GM19438 (cell line): ENCODE data around the gene ZNRF4.
"Not testable (repeated sequence)": the region's sequence is repeated elsewhere in the genome, so short reads cannot be mapped to it uniquely, and the experiment has no call there.

Experiments
- ATAC-seq: cut with Tn5 transposase; IDR thresholded peaks from one replicate; pipeline ENCODE4 v1.9.1; 2021; ENCODE audit warnings: low read depth; ENCODE audit not compliant: unreplicated experiment

The ZNRF4 gene

GRCh38 chr19:5472286-5472685 lies 17.1 kb downstream of the ZNRF4 start:
- no peak for ATAC-seq

- no peak for ATAC-seq
These were observed 18.4 kb downstream of the ZNRF4 start for GRCh38 chr19:5473646-5474045.

- ATAC-seq = no peak
These were observed 22.4 kb downstream of the ZNRF4 start for GRCh38 chr19:5477451-5478215.

- ATAC-seq = no peak
These were observed 23.2 kb downstream of the ZNRF4 start for GRCh38 chr19:5478241-5478924.

- ATAC-seq = no peak
These were observed 23.8 kb downstream of the ZNRF4 start for GRCh38 chr19:5478925-5479588.

GRCh38 chr19:5479958-5480357 lies 24.7 kb downstream of the ZNRF4 start:
- no peak for ATAC-seq

- ATAC-seq = no peak
These were observed 25.2 kb downstream of the ZNRF4 start for GRCh38 chr19:5480427-5480836.

GRCh38 chr19:5481957-5482356 lies 26.7 kb downstream of the ZNRF4 start:
- ATAC-seq = no peak

- ATAC-seq = no peak
These were observed 29.4 kb downstream of the ZNRF4 start for GRCh38 chr19:5484398-5485285.

GRCh38 chr19:5485286-5485636 lies 30.0 kb downstream of the ZNRF4 start:
- no peak for ATAC-seq

- not testable (repeated sequence) for ATAC-seq
These were observed 30.4 kb downstream of the ZNRF4 start for GRCh38 chr19:5485658-5486057.

GRCh38 chr19:5487222-5487621 lies 32.0 kb downstream of the ZNRF4 start:
- ATAC-seq = no peak

GRCh38 chr19:5489551-5489950 lies 34.3 kb downstream of the ZNRF4 start:
- no peak for ATAC-seq

GRCh38 chr19:5491565-5491964 lies 36.3 kb downstream of the ZNRF4 start:
- ATAC-seq = no peak

- no peak for ATAC-seq
These were observed 37.0 kb downstream of the ZNRF4 start for GRCh38 chr19:5492281-5492634.

- no peak for ATAC-seq
These were observed 37.6 kb downstream of the ZNRF4 start for GRCh38 chr19:5492635-5493409.

GRCh38 chr19:5494773-5495172 lies 39.6 kb downstream of the ZNRF4 start:
- no peak for ATAC-seq

- ATAC-seq = no peak
These were observed 40.6 kb downstream of the ZNRF4 start for GRCh38 chr19:5495792-5496191.

- no peak for ATAC-seq
These were observed 42.1 kb downstream of the ZNRF4 start for GRCh38 chr19:5497297-5497696.
